OCI-LY1 (cell line): ENCODE data around the gene KCTD18.

Experiments used
- H2AFZ ChIP-seq: fragments of 200-600 bp; sonication (generic), shearing (Covaris generic); 2 replicates; pipeline ENCODE4 v1.6.0; 2014; ENCODE audit warnings: antibody characterized with exemption, mild to moderate bottlenecking, low read length
- H3F3A ChIP-seq: fragments of 200-600 bp; sonication (generic), shearing (Covaris generic); 2 replicates; pipeline ENCODE4 v1.6.0; 2014; ENCODE audit warnings: mild to moderate bottlenecking, antibody characterized with exemption, low read length, moderate library complexity; ENCODE audit not compliant: insufficient read depth
- H3K27ac ChIP-seq: fragments of 200-600 bp; sonication (generic); 2 replicates; pipeline ENCODE4 v1.5.1; 2014; ENCODE audit warnings: low read length, mixed run types, mild to moderate bottlenecking, low read depth; ENCODE audit not compliant: poor library complexity, severe bottlenecking
- H3K27me3 ChIP-seq: fragments of 200-600 bp; sonication (generic); 2 replicates; pipeline ENCODE4 v1.6.0; 2014; ENCODE audit warnings: antibody characterized with exemption, mild to moderate bottlenecking, low read length, moderate library complexity; ENCODE audit not compliant: insufficient read depth
- H3K36me3 ChIP-seq: fragments of 200-600 bp; sonication (generic); 2 replicates; pipeline ENCODE4 v1.6.1; 2014; ENCODE audit warnings: mild to moderate bottlenecking, antibody characterized with exemption, low read length, moderate library complexity, mixed read lengths; ENCODE audit not compliant: insufficient read depth
- H3K4me1 ChIP-seq: fragments of 200-600 bp; sonication (generic); 2 replicates; pipeline ENCODE4 v1.5.1; 2014; ENCODE audit warnings: mild to moderate bottlenecking, low read length, moderate library complexity; ENCODE audit not compliant: insufficient read depth, severe bottlenecking
- H3K4me2 ChIP-seq: fragments of 200-600 bp; sonication (generic), shearing (Covaris generic); 2 replicates; pipeline ENCODE4 v1.6.1; 2014; ENCODE audit warnings: low read length
- H3K4me3 ChIP-seq: fragments of 200-600 bp; sonication (generic); 2 replicates; pipeline ENCODE4 v1.5.1; 2014; ENCODE audit warnings: low read length, low read depth, mild to moderate bottlenecking, mixed read lengths; ENCODE audit not compliant: poor library complexity, severe bottlenecking
- H3K79me2 ChIP-seq: fragments of 200-600 bp; shearing (Covaris generic); 2 replicates; pipeline ENCODE4 v1.6.1; 2016; ENCODE audit warnings: mixed run types, low read length, mixed read lengths; ENCODE audit not compliant: insufficient read depth
- H3K9ac ChIP-seq: fragments of 200-600 bp; sonication (generic), shearing (Covaris generic); 2 replicates; pipeline ENCODE4 v1.6.1; 2014; ENCODE audit warnings: mild to moderate bottlenecking, low read length, mixed read lengths
- H3K9me2 ChIP-seq: fragments of 200-600 bp; sonication (generic), shearing (Covaris generic); 2 replicates; pipeline ENCODE4 v1.6.1; 2014; ENCODE audit warnings: low read depth, mild to moderate bottlenecking, low read length, mixed read lengths
- H3K9me3 ChIP-seq: fragments of 200-600 bp; shearing (Covaris generic); 2 replicates; pipeline ENCODE4 v1.6.1; 2014; ENCODE audit warnings: low read length, mixed read lengths
- H4K20me1 ChIP-seq: fragments of 200-600 bp; sonication (generic), shearing (Covaris generic); 2 replicates; pipeline ENCODE4 v1.6.0; 2016; ENCODE audit warnings: mild to moderate bottlenecking, low read length; ENCODE audit not compliant: insufficient read depth
- CTCF ChIP-seq: fragments of 200-600 bp; sonication (generic), shearing (Covaris generic); IDR thresholded peaks from 2 replicates; pipeline ENCODE4 v1.5.1; 2017; ENCODE audit warnings: mild to moderate bottlenecking, antibody characterized with exemption, low read length, moderate library complexity, mixed read lengths
- EZH2 ChIP-seq: fragments of 200-600 bp; sonication (generic), shearing (Covaris generic); IDR thresholded peaks from 2 replicates; pipeline ENCODE4 v1.8.0; 2017; ENCODE audit warnings: borderline replicate concordance, mixed run types, mild to moderate bottlenecking, antibody characterized with exemption, low read length, moderate library complexity, mixed read lengths

Gene KCTD18

GRCh38 chr2:200470230-200470629 is 39.6 kb downstream of the KCTD18 start:
- Histone ChIP-seq H3K27me3 (no peaks in the 10 kb centered on the region), H3F3A (peaks cover 9% of the 10 kb centered on the region; the same call in 1 of the 2 replicates), H3K4me2 (peak overlapping the region; percentile 72; the same call in 1 of the 2 replicates), H3K4me3 (no peak overlapping the region), H3K4me1 (peaks cover 99% of the 10 kb centered on the region), H4K20me1 (no peaks in the 10 kb centered on the region), H3K27ac (peak overlapping the region; percentile 97), H2AFZ (no peak overlapping the region), H3K9ac (peak overlapping the region; percentile 19; the same call in 1 of the 2 replicates), H3K9me2 (no peaks in the 10 kb centered on the region), H3K36me3 (no peaks in the 10 kb centered on the region), H3K79me2 (no peaks in the 10 kb centered on the region), H3K9me3 (no peaks in the 10 kb centered on the region)
- TF ChIP-seq CTCF (no peak), EZH2 (no peak)

GRCh38 chr2:200469708-200470211 is 40.1 kb downstream of the KCTD18 start:
- no peak overlapping the region for H2AFZ ChIP-seq
- no peaks in the 10 kb centered on the region for H3K27me3 ChIP-seq
- no peaks in the 10 kb centered on the region for H3K9me2 ChIP-seq
- H3K79me2 ChIP-seq = no peaks in the 10 kb centered on the region
- H3K9ac ChIP-seq = no peak overlapping the region; the same call in 1 of the 2 replicates
- TF ChIP-seq CTCF (no peak), EZH2 (no peak)
- peak overlapping the region; percentile 72; the same call in 1 of the 2 replicates for H3K4me2 ChIP-seq
- no peaks in the 10 kb centered on the region for H3K9me3 ChIP-seq
- H4K20me1 ChIP-seq = no peaks in the 10 kb centered on the region
- H3K36me3 ChIP-seq = no peaks in the 10 kb centered on the region
- H3K4me1 ChIP-seq = peaks cover 99% of the 10 kb centered on the region
- H3K27ac ChIP-seq = peak overlapping the region; percentile 97
- no peak overlapping the region for H3K4me3 ChIP-seq
- H3F3A ChIP-seq = peaks cover 9% of the 10 kb centered on the region; the same call in 1 of the 2 replicates

GRCh38 chr2:200467806-200468681 is 41.8 kb downstream of the KCTD18 start:
- TF ChIP-seq EZH2 = no peak
- TF ChIP-seq CTCF = no peak
- H3K27me3 ChIP-seq = no peaks in the 10 kb centered on the region
- no peaks in the 10 kb centered on the region for H3K36me3 ChIP-seq
- H2AFZ ChIP-seq = peak overlapping the region; percentile 45
- peaks cover 9% of the 10 kb centered on the region; the same call in 1 of the 2 replicates for H3F3A ChIP-seq
- no peaks in the 10 kb centered on the region for H3K9me2 ChIP-seq
- no peaks in the 10 kb centered on the region for H3K9me3 ChIP-seq
- peaks cover 98% of the 10 kb centered on the region for H3K4me1 ChIP-seq
- H3K27ac ChIP-seq = peak overlapping the region; percentile 97
- peak overlapping the region; percentile 67 for H3K9ac ChIP-seq
- H4K20me1 ChIP-seq = no peaks in the 10 kb centered on the region
- peak overlapping the region; percentile 72 for H3K4me2 ChIP-seq
- H3K4me3 ChIP-seq = peak overlapping the region; percentile 45
- H3K79me2 ChIP-seq = no peaks in the 10 kb centered on the region
